Measurements from ENCODE around the gene TCERG1L.

Gene TCERG1L

GRCh38 chr10:131352765-131353290 is 41.3 kb upstream of the TCERG1L start:
- CTCF ChIA-PET: no interaction called here
- POLR2A ChIA-PET: no interaction called here
- no peak for TF ChIP-seq CTCF (IDR thresholded peaks at IDR 0.05; ENCODE audit: control extremely low read depth, extremely low read depth, low read depth, missing control alignments)
- no peak for DNase-seq (ENCODE audit: extremely low spot score)

GRCh38 chr10:131350660-131351059 is 39.1 kb upstream of the TCERG1L start:
- CTCF ChIA-PET: no interaction called here
- POLR2A ChIA-PET: no interaction called here
- DNase-seq (ENCODE audit: extremely low spot score): no peak
- TF ChIP-seq CTCF (IDR thresholded peaks at IDR 0.05; ENCODE audit: control extremely low read depth, extremely low read depth, low read depth, missing control alignments): no peak

- ChIA-PET POLR2A (no interaction called here), CTCF (no interaction called here)
- no peak for TF ChIP-seq CTCF (IDR thresholded peaks at IDR 0.05; ENCODE audit: control extremely low read depth, extremely low read depth, low read depth, missing control alignments)
- DNase-seq (ENCODE audit: extremely low spot score): no peak
Observed at GRCh38 chr10:131350245-131350644, 38.7 kb upstream of the TCERG1L start.

GRCh38 chr10:131346456-131346855 is 34.9 kb upstream of the TCERG1L start:
- no peak for DNase-seq (ENCODE audit: extremely low spot score)
- ChIA-PET POLR2A (no interaction called here), CTCF (no interaction called here)
- TF ChIP-seq CTCF (IDR thresholded peaks at IDR 0.05; ENCODE audit: control extremely low read depth, extremely low read depth, low read depth, missing control alignments): no peak

- POLR2A ChIA-PET: no interaction called here
- no peak for TF ChIP-seq CTCF (IDR thresholded peaks at IDR 0.05; ENCODE audit: control extremely low read depth, extremely low read depth, low read depth, missing control alignments)
- CTCF ChIA-PET: no interaction called here
- no peak for DNase-seq (ENCODE audit: extremely low spot score)
Observed at GRCh38 chr10:131345691-131346090, 34.2 kb upstream of the TCERG1L start.

- ChIA-PET CTCF (no interaction called here), POLR2A (no interaction called here)
- no peak for TF ChIP-seq CTCF (IDR thresholded peaks at IDR 0.05; ENCODE audit: control extremely low read depth, extremely low read depth, low read depth, missing control alignments)
- DNase-seq (ENCODE audit: extremely low spot score): no peak
Observed at GRCh38 chr10:131344747-131345146, 33.2 kb upstream of the TCERG1L start.

- no peak for DNase-seq (ENCODE audit: extremely low spot score)
- ChIA-PET CTCF (no interaction called here), POLR2A (no interaction called here)
Observed at GRCh38 chr10:131337741-131338140, 26.2 kb upstream of the TCERG1L start.

More at GRCh38 chr10:131337741-131338140, 26.2 kb upstream of the TCERG1L start:
- no peak for TF ChIP-seq CTCF (IDR thresholded peaks at IDR 0.05; ENCODE audit: control extremely low read depth, extremely low read depth, low read depth, missing control alignments)
